RWPE1 (cell line): ENCODE data around the gene ZSCAN22.
A peak's percentile ranks its signal among the peaks of the same experiment; 100 is the strongest.

ENCODE experiments used
- CTCF ChIA-PET: fragments of 350-600 bp; sonication (Branson Sonifier 250); formaldehyde crosslinking; extraction: SDS; loops from one replicate; lab custom pipeline; 2021; lab: Yijun Ruan, JAX
- POLR2A ChIA-PET: fragments of 400-600 bp; formaldehyde crosslinking; extraction: SDS; loops from one replicate; lab custom pipeline; 2020; ENCODE audit warnings: antibody characterized with exemption; ENCODE audit not compliant: low non-redundant PET; lab: Yijun Ruan, JAX
- DNase-seq: peaks from one replicate; pipeline ENCODE4 v3.0.0; 2012; ENCODE audit warnings: low spot score
- H3K27ac ChIP-seq: fragments of 450-650 bp; 2 replicates; pipeline ENCODE4 v1.5.1; 2017
- CTCF ChIP-seq: fragments of 450-650 bp; conservative IDR thresholded peaks from 2 replicates; pipeline ENCODE4 v1.5.1; 2017; ENCODE audit warnings: low read depth, mild to moderate bottlenecking

ZSCAN22 gene

DNA sequence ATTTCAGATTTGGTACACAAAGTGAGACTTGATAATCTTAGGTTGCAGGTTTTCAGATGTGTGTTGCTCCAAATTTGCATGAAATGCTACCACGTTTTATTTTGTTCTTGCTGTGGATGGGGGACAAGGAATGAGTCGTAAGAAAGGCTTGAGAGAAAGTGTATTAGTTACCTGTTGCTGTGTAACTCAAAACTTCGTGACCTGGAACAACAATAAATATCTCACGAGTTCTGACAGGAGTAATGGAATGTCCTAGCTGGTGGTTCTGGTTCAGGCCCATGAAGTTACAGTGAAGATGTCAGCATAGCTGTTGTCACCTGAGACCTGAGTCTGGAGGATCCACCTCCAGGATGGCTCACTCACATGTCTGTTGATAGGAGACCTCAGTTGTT lies 46.9 kb upstream of the ZSCAN22 start:
- DNase-seq, result peak; percentile 26
- no peak for TF ChIP-seq CTCF
- ChIA-PET CTCF (no interaction called here), POLR2A (no interaction called here)
- H3K27ac ChIP-seq, result no peak overlapping the region

DNA sequence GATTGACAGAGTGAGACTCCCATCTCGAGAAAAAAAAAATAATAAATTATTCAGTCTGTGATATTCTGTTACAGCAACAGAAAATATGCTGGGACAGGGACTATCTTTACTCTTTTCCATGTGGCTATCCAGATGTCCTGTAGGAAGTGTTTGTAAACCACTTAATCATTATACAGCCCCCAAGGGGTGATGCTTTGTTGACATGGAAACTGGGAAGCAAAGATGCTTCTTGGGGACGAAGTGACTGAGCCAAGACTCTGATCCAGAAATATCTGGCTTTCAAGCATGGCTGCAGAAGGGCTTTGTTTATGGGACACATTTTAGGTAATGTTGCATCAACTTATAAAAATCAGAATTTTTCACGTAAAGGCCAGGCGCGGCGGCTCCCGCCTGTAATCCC lies 42.6 kb upstream of the ZSCAN22 start:
- CTCF ChIA-PET, result no interaction called here
- no peak for DNase-seq
- POLR2A ChIA-PET, result no interaction called here
- H3K27ac ChIP-seq, result no peak overlapping the region
- no peak for TF ChIP-seq CTCF

GRCh38 chr19:58291943-58292342 lies 34.9 kb upstream of the ZSCAN22 start:
- H3K27ac ChIP-seq, result no peak overlapping the region
- ChIA-PET POLR2A (no interaction called here), CTCF (no interaction called here)
- DNase-seq, result no peak
- no peak for TF ChIP-seq CTCF

DNA sequence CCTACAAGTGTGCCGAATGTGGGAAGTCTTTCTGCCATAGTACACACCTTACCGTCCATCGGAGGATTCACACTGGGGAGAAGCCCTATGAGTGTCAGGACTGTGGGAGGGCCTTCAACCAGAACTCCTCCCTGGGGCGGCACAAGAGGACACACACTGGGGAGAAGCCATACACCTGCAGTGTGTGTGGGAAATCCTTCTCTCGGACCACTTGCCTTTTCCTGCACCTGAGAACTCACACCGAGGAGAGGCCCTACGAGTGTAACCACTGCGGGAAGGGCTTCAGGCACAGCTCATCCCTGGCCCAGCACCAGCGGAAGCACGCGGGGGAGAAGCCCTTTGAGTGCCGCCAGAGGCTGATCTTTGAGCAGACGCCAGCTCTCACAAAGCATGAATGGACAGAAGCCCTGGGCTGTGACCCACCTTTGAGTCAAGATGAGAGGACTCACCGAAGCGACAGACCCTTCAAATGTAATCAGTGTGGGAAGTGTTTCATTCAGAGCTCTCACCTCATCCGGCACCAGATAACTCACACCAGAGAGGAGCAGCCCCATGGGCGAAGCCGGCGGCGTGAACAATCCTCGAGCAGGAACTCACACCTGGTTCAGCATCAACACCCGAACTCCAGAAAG lies 31.9 kb upstream of the ZSCAN22 start:
- POLR2A ChIA-PET, result no interaction called here
- H3K27ac ChIP-seq, result no peak overlapping the region
- CTCF ChIA-PET, result no interaction called here
- TF ChIP-seq CTCF, result no peak
- DNase-seq, result no peak

DNA sequence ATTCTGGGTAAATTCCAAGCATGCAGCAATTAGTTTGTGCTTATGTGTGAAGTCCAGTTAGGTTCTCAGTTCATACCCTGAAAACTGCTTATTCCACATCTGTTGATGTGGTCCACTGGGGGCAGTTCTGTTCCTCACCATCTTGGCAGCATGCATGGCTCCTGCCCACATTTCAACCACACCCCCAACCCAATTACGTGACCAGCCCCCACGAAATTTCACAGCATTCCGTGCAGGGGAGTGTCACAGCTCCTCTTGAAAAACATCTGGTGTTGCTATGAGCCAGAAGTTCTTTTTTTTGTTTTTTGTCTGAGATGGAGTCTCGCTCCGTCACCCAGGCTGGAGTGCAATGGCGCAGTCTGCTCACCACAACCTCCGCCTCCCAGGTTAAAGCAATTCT lies 30.7 kb upstream of the ZSCAN22 start:
- no peak for TF ChIP-seq CTCF
- no peak overlapping the region for H3K27ac ChIP-seq
- CTCF ChIA-PET, result no interaction called here
- POLR2A ChIA-PET, result no interaction called here
- DNase-seq, result no peak

DNA sequence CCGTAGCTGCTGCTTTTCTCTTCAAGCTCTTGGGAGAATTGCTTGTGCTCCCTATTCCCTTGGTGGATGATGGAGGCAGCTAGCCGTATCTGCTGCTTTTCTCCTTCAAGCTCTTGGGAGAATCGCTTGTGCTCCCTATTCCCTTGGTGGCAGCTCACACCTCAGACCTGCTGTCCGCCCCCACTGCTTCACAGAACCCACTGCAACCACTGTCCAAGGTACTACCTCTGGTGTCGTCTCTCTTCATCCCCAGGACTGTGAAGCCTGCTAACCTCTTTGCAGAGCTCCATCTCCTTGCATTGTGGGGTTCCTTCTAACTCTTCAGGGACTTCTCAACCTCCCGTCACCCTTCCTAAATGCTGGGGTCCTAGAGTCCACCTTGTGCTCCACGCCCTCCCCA lies 26.2 kb upstream of the ZSCAN22 start:
- POLR2A ChIA-PET, result no interaction called here
- CTCF ChIA-PET, result no interaction called here
- no peak for DNase-seq
- no peak for TF ChIP-seq CTCF
- H3K27ac ChIP-seq, result no peak overlapping the region
